NCI-H1436 (cell line): ENCODE measurements around the gene TSACC.
A peak's percentile ranks its signal among the peaks of the same experiment; 100 is the strongest.

Source experiments
- DNase-seq: peaks from one replicate; lab custom pipeline; 2025; lab: John Stamatoyannopoulos, UW

The TSACC gene

GRCh38 chr1:156376958-156377919 is 38.9 kb downstream of the TSACC start:
- no peak for DNase-seq

- no peak for DNase-seq
Observed at GRCh38 chr1:156378557-156378956, 40.2 kb downstream of the TSACC start.

GRCh38 chr1:156379420-156380165 is 41.3 kb downstream of the TSACC start:
- no peak for DNase-seq

- no peak for DNase-seq
Observed at GRCh38 chr1:156382561-156382960, 44.2 kb downstream of the TSACC start.

GRCh38 chr1:156383023-156383422 is 44.7 kb downstream of the TSACC start:
- DNase-seq = peak; percentile 67

- DNase-seq = no peak
Observed at GRCh38 chr1:156384007-156384406, 45.7 kb downstream of the TSACC start.

- DNase-seq = no peak
Observed at GRCh38 chr1:156384658-156385057, 46.3 kb downstream of the TSACC start.

- peak; percentile 51 for DNase-seq
Observed at GRCh38 chr1:156385534-156386031, 47.3 kb downstream of the TSACC start.

GRCh38 chr1:156386134-156386901 is 48.0 kb downstream of the TSACC start:
- no peak for DNase-seq

GRCh38 chr1:156386949-156387869 is 48.9 kb downstream of the TSACC start:
- DNase-seq = no peak

GRCh38 chr1:156387870-156388173 is 49.5 kb downstream of the TSACC start:
- DNase-seq = no peak

- DNase-seq = no peak
Observed at GRCh38 chr1:156388174-156389137, 50.1 kb downstream of the TSACC start.

- DNase-seq = no peak
Observed at GRCh38 chr1:156389311-156389710, 51.0 kb downstream of the TSACC start.

- no peak for DNase-seq
Observed at GRCh38 chr1:156390469-156391365, 52.4 kb downstream of the TSACC start.

GRCh38 chr1:156391366-156391677 is 53.0 kb downstream of the TSACC start:
- DNase-seq = no peak

- DNase-seq = no peak
Observed at GRCh38 chr1:156391701-156392100, 53.4 kb downstream of the TSACC start.

- no peak for DNase-seq
Observed at GRCh38 chr1:156392452-156392853, 54.1 kb downstream of the TSACC start.

GRCh38 chr1:156393095-156393494 is 54.8 kb downstream of the TSACC start:
- DNase-seq = no peak

- no peak for DNase-seq
Observed at GRCh38 chr1:156394082-156394481, 55.8 kb downstream of the TSACC start.
